Mesenchymal stem cell (in vitro differentiated cells and primary cell): ENCODE measurements around the gene CD2BP2.

Source experiments
- DNase-seq: peaks from one replicate; pipeline ENCODE4 v3.0.0-alpha.2; 2013
- H2AFZ ChIP-seq: one replicate; pipeline ENCODE4 v1.6.1; 2013; ENCODE audit warnings: low read depth, mild to moderate bottlenecking, control low read depth, inconsistent platforms, low read length, moderate library complexity
- H2AK5ac ChIP-seq: 2 replicates; pipeline ENCODE4 v1.6.1; 2013; ENCODE audit warnings: low read length, moderate library complexity, mild to moderate bottlenecking, inconsistent platforms; ENCODE audit not compliant: severe bottlenecking
- H2BK120ac ChIP-seq: one replicate; pipeline ENCODE4 v1.6.1; 2013; ENCODE audit warnings: low read depth, mild to moderate bottlenecking, inconsistent platforms, low read length, moderate library complexity
- H2BK12ac ChIP-seq, 2 experiments: one replicate each; pipeline ENCODE4 v1.6.1; 2013; ENCODE audit warnings: inconsistent platforms in 2 of 2, low read length in 2 of 2, mild to moderate bottlenecking in 2 of 2, moderate library complexity in 2 of 2, control low read depth in 1 of 2
- H2BK15ac ChIP-seq: one replicate; pipeline ENCODE4 v1.6.1; 2013; ENCODE audit warnings: mild to moderate bottlenecking, low read depth, inconsistent platforms; ENCODE audit not compliant: poor library complexity, severe bottlenecking
- H2BK5ac ChIP-seq: 2 replicates; pipeline ENCODE4 v1.6.1; 2013; ENCODE audit warnings: low read depth, mild to moderate bottlenecking, low read length, control low read depth, inconsistent platforms; ENCODE audit not compliant: poor library complexity, severe bottlenecking
- H3K14ac ChIP-seq, 2 experiments: one replicate each; pipeline ENCODE4 v1.6.1; 2013; ENCODE audit warnings: inconsistent platforms in 2 of 2, low read length in 2 of 2, control low read depth in 1 of 2, mild to moderate bottlenecking in 1 of 2, moderate library complexity in 1 of 2
- H3K18ac ChIP-seq, 2 experiments: one replicate each; pipeline ENCODE4 v1.6.1; 2013; ENCODE audit warnings: inconsistent platforms in 2 of 2, low read length in 2 of 2, control low read depth in 1 of 2, low read depth in 1 of 2, mild to moderate bottlenecking in 1 of 2
- H3K23ac ChIP-seq, 2 experiments: one replicate each; pipeline ENCODE4 v1.6.1; 2013; ENCODE audit warnings: inconsistent platforms in 2 of 2, low read length in 2 of 2, mild to moderate bottlenecking in 2 of 2, moderate library complexity in 2 of 2, control low read depth in 1 of 2
- H3K27ac ChIP-seq: 2 replicates; pipeline ENCODE4 v1.5.1; 2013; ENCODE audit warnings: mild to moderate bottlenecking, moderate library complexity, low read length, control low read depth, inconsistent platforms; ENCODE audit not compliant: poor library complexity, severe bottlenecking
- H3K27me3 ChIP-seq, 2 experiments: 2 replicates each; pipeline versions ENCODE4 v1.6.1 to v1.7.0; 2013; ENCODE audit warnings: low read length in 2 of 2, mild to moderate bottlenecking in 2 of 2, moderate library complexity in 2 of 2, control low read depth in 1 of 2, inconsistent platforms in 1 of 2; ENCODE audit not compliant: control insufficient read depth in 1 of 2, insufficient read depth in 1 of 2
- H3K36me3 ChIP-seq, 2 experiments: 2 replicates each; pipeline versions ENCODE4 v1.6.1 to v1.7.0; 2013; ENCODE audit warnings: low read length in 2 of 2, control low read depth in 1 of 2, inconsistent platforms in 1 of 2, low read depth in 1 of 2, mild to moderate bottlenecking in 1 of 2; ENCODE audit not compliant: insufficient read depth in 2 of 2, control insufficient read depth in 1 of 2
- H3K4ac ChIP-seq, 2 experiments: one replicate each; pipeline ENCODE4 v1.6.1; 2013; ENCODE audit warnings: inconsistent platforms in 2 of 2, low read length in 2 of 2, mild to moderate bottlenecking in 2 of 2, moderate library complexity in 2 of 2, control low read depth in 1 of 2, low read depth in 1 of 2
- H3K4me1 ChIP-seq: 2 replicates; pipeline ENCODE4 v1.6.1; 2013; ENCODE audit warnings: low read depth, low read length, control low read depth; ENCODE audit not compliant: control insufficient read depth, insufficient read depth
- H3K4me2 ChIP-seq: 2 replicates; pipeline ENCODE4 v1.6.1; 2013; ENCODE audit warnings: low read length, mild to moderate bottlenecking, inconsistent platforms; ENCODE audit not compliant: poor library complexity, severe bottlenecking
- H3K4me3 ChIP-seq, 2 experiments: 2 replicates each; pipeline versions ENCODE4 v1.5.1 to v1.7.0; 2013; ENCODE audit warnings: low read length in 2 of 2, mild to moderate bottlenecking in 2 of 2, control low read depth in 1 of 2, low read depth in 1 of 2; ENCODE audit not compliant: insufficient read depth in 1 of 2
- H3K79me1 ChIP-seq: replicated peaks from 2 replicates; pipeline ENCODE4 v1.6.1; 2013; ENCODE audit warnings: mild to moderate bottlenecking, control low read depth, low read length, inconsistent platforms; ENCODE audit not compliant: poor library complexity, severe bottlenecking
- H3K9ac ChIP-seq: 2 replicates; pipeline ENCODE4 v1.7.0; 2013; ENCODE audit warnings: mild to moderate bottlenecking, low read length, moderate library complexity
- H3K9me3 ChIP-seq: 2 replicates; pipeline ENCODE4 v1.7.0; 2013; ENCODE audit warnings: mild to moderate bottlenecking, low read length; ENCODE audit not compliant: control insufficient read depth
- H4K8ac ChIP-seq: one replicate; pipeline ENCODE4 v1.6.1; 2013; ENCODE audit warnings: inconsistent platforms, mild to moderate bottlenecking, low read length, moderate library complexity
- H4K91ac ChIP-seq: one replicate; pipeline ENCODE4 v1.6.1; 2013; ENCODE audit warnings: mild to moderate bottlenecking, low read length, inconsistent platforms
- WGBS: methylation state at CpG from one replicate; pipeline ENCODE4 v1.1.7; 2013; ENCODE audit warnings: mixed read lengths; 5-methylcytosine and 5-hydroxymethylcytosine counted together

CD2BP2 gene

DNA sequence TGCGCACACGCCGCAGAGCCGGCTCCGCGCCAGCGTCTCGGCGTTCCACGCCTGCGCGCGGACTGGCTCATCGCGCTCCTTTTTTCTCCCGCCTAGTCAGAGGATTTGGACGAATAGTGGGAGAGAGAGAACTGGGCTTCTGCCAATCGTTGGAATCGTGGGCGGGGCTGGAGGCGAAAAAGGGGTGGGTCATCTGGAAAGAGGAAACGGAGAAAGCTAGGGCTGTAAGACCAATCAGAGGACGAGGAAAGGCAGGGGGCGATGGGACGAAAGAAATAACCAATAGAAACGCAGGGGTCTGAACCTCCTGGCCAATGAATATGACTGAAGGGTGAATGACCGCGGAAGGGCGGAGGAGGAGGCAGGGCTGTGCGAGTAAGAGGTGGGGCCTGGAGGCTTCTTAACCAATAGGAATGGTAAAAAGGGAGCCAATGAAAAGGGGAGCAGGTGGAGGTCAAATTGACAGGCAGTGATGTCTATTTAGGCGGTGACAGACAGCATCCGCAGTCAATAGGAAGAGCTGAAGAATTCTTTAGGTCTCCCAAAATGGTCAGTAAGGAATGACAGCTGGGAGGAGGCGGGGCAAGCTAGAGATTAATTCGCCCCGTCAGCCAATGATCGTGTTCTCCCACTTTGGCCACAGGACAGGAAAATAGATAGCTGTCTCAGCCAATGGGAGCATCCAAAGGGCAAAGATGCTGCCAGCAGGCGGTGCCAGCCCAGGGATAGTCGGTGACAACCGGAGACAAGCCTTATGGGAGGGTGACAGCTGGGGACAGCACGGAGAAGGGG lies 15.5 kb upstream of the CD2BP2 start, which contains the start of gene TBC1D10B:
Gene TBC1D10B (minus strand): TSS at position 39 of the 792 bp plus-strand sequence. CDS start 311 bp downstream, outside the sequence.
- peaks cover 4 to 10% of the 10 kb centered on the region in 2 experiments for H3K36me3 ChIP-seq
- peak within 1 kb of the TSS; percentile 83 for H3K27ac ChIP-seq
- peak within 1 kb of the TSS; percentile 89 for H3K9ac ChIP-seq
- peak within 1 kb of the TSS; percentile 87 for H4K8ac ChIP-seq
- H3K14ac ChIP-seq, result peak within 1 kb of the TSS in 1 of 2 experiments; percentile 79
- H2BK5ac ChIP-seq, result peak within 1 kb of the TSS; percentile 69
- H2BK12ac ChIP-seq, result peak within 1 kb of the TSS in 1 of 2 experiments; percentile 37
- peak within 1 kb of the TSS; percentile 29 for H4K91ac ChIP-seq
- peak within 1 kb of the TSS in 1 of 2 experiments; percentile 92 for H3K23ac ChIP-seq
- H3K9me3 ChIP-seq, result no peaks in the 10 kb centered on the region
- H3K18ac ChIP-seq, result peak within 1 kb of the TSS; percentile 53 to 85
- H3K4me2 ChIP-seq, result peak within 1 kb of the TSS; percentile 93
- peak within 1 kb of the TSS; percentile 65 for H2AK5ac ChIP-seq
- DNase-seq, result peak; percentile 100
- WGBS, result under 1% methylated on average over 40 of the region's 40 CpGs
- H2AFZ ChIP-seq, result peak within 1 kb of the TSS; percentile 66
- H3K27me3 ChIP-seq, result no peaks in the 10 kb centered on the region
- no peaks in the 10 kb centered on the region for H3K79me1 ChIP-seq
- no peak within 1 kb of the TSS for H2BK15ac ChIP-seq
- H3K4me1 ChIP-seq, result peaks cover 22% of the 10 kb centered on the region
- H2BK120ac ChIP-seq, result peak within 1 kb of the TSS; percentile 66
- peak within 1 kb of the TSS; percentile 77 to 83 for H3K4ac ChIP-seq
- peak within 1 kb of the TSS; percentile 71 to 98 for H3K4me3 ChIP-seq

DNA sequence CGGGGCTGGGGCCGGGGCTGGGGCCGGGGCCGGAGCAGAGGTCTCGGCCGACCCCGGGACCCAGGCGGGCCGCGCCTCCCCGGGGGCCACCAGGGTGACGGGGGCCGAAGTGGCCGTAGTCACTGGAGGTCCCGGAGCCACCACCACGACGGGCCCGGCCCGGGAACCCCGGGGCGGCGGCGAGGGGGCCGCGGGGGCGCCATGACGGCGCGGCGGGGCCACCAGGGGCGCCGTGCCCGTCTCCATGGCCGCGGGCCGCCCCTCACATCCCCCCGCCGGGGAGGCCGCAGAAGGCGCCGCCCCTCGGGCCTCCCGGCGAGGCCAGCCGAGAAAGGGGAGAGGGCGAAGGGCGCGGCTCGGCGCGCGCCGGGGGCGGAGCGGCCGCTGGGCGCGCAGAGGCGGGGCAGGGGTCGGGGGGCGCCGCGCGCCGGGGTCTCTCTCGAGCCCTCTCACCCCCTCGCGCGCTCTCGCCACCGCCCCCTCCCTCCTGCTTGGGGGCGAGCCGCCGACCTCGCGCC lies 14.9 kb upstream of the CD2BP2 start:
- Histone ChIP-seq H4K91ac (peak overlapping the region; percentile 29), H2BK120ac (peak overlapping the region; percentile 66), H3K4me1 (peaks cover 22% of the 10 kb centered on the region), H3K23ac (no peak overlapping the region), H3K4me3 (peak overlapping the region; percentile 71 to 98), H3K9ac (peak overlapping the region; percentile 89), H3K4me2 (peak overlapping the region; percentile 93), H3K27ac (no peak overlapping the region), H3K18ac (no peak overlapping the region), H2BK12ac (no peak overlapping the region), H3K27me3 (no peaks in the 10 kb centered on the region), H3K79me1 (no peaks in the 10 kb centered on the region), H2AFZ (no peak overlapping the region), H3K4ac (peak overlapping the region in 1 of 2 experiments; percentile 81), H2BK15ac (no peak overlapping the region), H2AK5ac (no peak overlapping the region), H3K36me3 (peaks cover 10 to 16% of the 10 kb centered on the region in 2 experiments), H3K9me3 (no peaks in the 10 kb centered on the region), H3K14ac (no peak overlapping the region), H4K8ac (peak overlapping the region; percentile 31), H2BK5ac (no peak overlapping the region)
- DNase-seq, result no peak
- 2% methylated on average over 21 of the region's 76 CpGs for WGBS

DNA sequence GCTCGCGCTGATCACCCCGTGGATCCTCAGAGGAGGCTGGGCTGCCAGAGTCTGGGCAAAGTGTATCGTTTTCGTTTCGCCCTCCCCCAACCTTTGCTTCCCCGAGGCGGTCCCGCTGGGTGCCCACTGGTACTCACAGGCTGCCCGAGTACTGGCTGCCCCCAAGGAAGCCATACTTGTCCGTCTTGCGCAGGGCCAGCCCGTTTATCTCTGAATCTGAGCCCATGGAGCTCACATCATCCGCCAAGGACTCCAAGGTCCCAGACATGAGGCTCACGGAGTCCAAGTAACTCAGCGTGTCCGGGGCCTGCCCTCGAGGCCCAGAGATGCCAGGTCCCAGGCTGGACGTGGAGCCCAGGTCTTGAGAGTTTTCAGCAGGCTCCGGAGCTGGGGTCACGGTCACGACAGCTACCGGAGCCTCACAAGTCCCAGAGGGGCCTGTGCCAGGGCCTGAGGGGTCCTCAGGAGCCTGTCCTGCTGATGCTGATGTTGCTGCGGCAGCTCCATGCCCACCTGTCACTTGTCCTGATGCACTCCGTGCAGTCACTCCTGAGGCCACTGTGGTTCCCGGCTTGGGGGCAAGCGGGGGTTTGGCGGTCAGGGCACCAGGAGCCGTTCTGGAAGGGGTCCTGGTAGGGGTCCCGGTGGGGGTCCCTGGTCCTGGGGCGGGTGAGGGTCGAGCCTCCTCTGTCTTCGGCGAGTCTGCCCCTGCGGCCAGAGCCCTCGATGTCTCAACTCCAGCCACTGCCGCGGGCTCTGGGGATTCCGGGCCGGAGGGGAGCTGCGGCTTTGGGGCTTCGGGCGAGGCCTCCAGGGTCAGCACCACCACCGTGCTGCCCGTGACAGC lies 14.2 kb upstream of the CD2BP2 start:
- Histone ChIP-seq H2BK12ac (peak overlapping the region in 1 of 2 experiments; percentile 37), H3K4me2 (peak overlapping the region; percentile 93), H2AK5ac (peak overlapping the region; percentile 45), H3K79me1 (peaks cover 2% of the 10 kb centered on the region), H3K18ac (peak overlapping the region; percentile 12 to 53), H2AFZ (no peak overlapping the region), H4K8ac (no peak overlapping the region), H3K27me3 (no peaks in the 10 kb centered on the region), H3K36me3 (peaks cover 16 to 23% of the 10 kb centered on the region in 2 experiments), H3K23ac (peak overlapping the region in 1 of 2 experiments; percentile 92), H3K4ac (peak overlapping the region in 1 of 2 experiments; percentile 81), H3K9ac (peak overlapping the region; percentile 89), H2BK120ac (peak overlapping the region; percentile 66), H2BK15ac (no peak overlapping the region), H4K91ac (no peak overlapping the region), H2BK5ac (no peak overlapping the region), H3K4me1 (peaks cover 25% of the 10 kb centered on the region), H3K14ac (peak overlapping the region in 1 of 2 experiments; percentile 79), H3K9me3 (no peaks in the 10 kb centered on the region), H3K4me3 (peak overlapping the region; percentile 71 to 98), H3K27ac (peak overlapping the region; percentile 79)
- DNase-seq, result peak; percentile 37
- WGBS, result 13% methylated on average over 45 of the region's 45 CpGs
